A673 (cell line): ENCODE data around the gene KCNQ2. TPM values are rescaled to one million over a fixed set of nuclear protein-coding genes. Genes with fewer than 3 reads are reported as not detected.

Experiments
- BruUV-seq: library from RNA; stranded (reverse); fragments of 400-500 nt; replicated peaks from 2 replicates; lab custom pipeline; 2021; lab: Mats Ljungman, UMichigan
- CTCF ChIA-PET: fragments of 300-600 bp; sonication (Branson Sonifier 250); formaldehyde crosslinking; loops from one replicate; lab custom pipeline; 2022; ENCODE audit warnings: antibody characterized with exemption; lab: Charles Lee
- POLR2A ChIA-PET: fragments of 300-600 bp; sonication (Branson Sonifier 250); formaldehyde crosslinking; loops from one replicate; lab custom pipeline; 2022; ENCODE audit warnings: antibody characterized with exemption; ENCODE audit not compliant: low non-redundant PET; lab: Charles Lee
- DNase-seq: peaks from one replicate; pipeline ENCODE4 v3.0.0-alpha.2; 2015; ENCODE audit warnings: low spot score
- H3K27ac ChIP-seq: fragments of 200-600 bp; sonication (generic); 2 replicates; pipeline ENCODE4 v1.5.1; 2016; ENCODE audit warnings: mixed run types, low read depth, mild to moderate bottlenecking, mixed read lengths, antibody characterized with exemption, low read length; ENCODE audit not compliant: poor library complexity, severe bottlenecking
- H3K27me3 ChIP-seq: fragments of 200-600 bp; sonication (generic); replicated peaks from 2 replicates; pipeline ENCODE4 v1.6.1; 2017; ENCODE audit warnings: mixed run types, low read depth, mild to moderate bottlenecking, mixed read lengths, antibody characterized with exemption, low read length; ENCODE audit not compliant: insufficient read depth, poor library complexity
- H3K36me3 ChIP-seq: fragments of 200-600 bp; sonication (generic); 2 replicates; pipeline ENCODE4 v1.6.1; 2016; ENCODE audit warnings: mixed run types, mild to moderate bottlenecking, mixed read lengths, antibody characterized with exemption, low read length; ENCODE audit not compliant: insufficient read depth, poor library complexity, severe bottlenecking
- H3K4me1 ChIP-seq: fragments of 200-600 bp; sonication (generic); 2 replicates; pipeline ENCODE4 v1.6.1; 2017; ENCODE audit warnings: mixed run types, mild to moderate bottlenecking, mixed read lengths, antibody characterized with exemption, low read length; ENCODE audit not compliant: insufficient read depth, poor library complexity, severe bottlenecking
- H3K4me3 ChIP-seq: fragments of 200-600 bp; sonication (generic); 2 replicates; pipeline ENCODE4 v1.5.1; 2016; ENCODE audit warnings: low read depth, mixed run types, mild to moderate bottlenecking, mixed read lengths, low read length; ENCODE audit not compliant: poor library complexity, severe bottlenecking
- H3K9me3 ChIP-seq: fragments of 200-600 bp; sonication (generic); 2 replicates; pipeline ENCODE4 v1.6.1; 2016; ENCODE audit warnings: mixed run types, low read depth, mild to moderate bottlenecking, mixed read lengths, antibody characterized with exemption, low read length; ENCODE audit not compliant: poor library complexity, severe bottlenecking
- CTCF ChIP-seq: fragments of 300-800, 200-600 bp; sonication (generic); conservative IDR thresholded peaks from 2 replicates; pipeline ENCODE4 v1.5.1; 2017; ENCODE audit warnings: low read depth, mild to moderate bottlenecking, antibody characterized with exemption, low read length, moderate library complexity, mixed read lengths
- EZH2 ChIP-seq: fragments of 200-600 bp; sonication (generic); IDR thresholded peaks from 2 replicates; pipeline ENCODE4 v1.6.1; 2017; ENCODE audit warnings: borderline replicate concordance, low read depth, mild to moderate bottlenecking, mixed read lengths, antibody characterized with exemption, low read length; ENCODE audit not compliant: poor library complexity, severe bottlenecking
- intact Hi-C: fragments of 100-400 bp; cut with micrococcal nuclease; formaldehyde crosslinking; loops from one replicate; pipeline ENCODE4 v1.10.0; 2022; ENCODE audit not compliant: unreplicated experiment
- total RNA-seq: library from RNA; stranded (reverse); gene quantifications from 2 replicates; pipeline ENCODE4 v1.2.3, GENCODE V29; 2021

The KCNQ2 gene
- total RNA-seq, 1 experiment from 2014 or later: 6.6 TPM

GRCh38 chr20:63422653-63423052 lies 49.8 kb downstream of the KCNQ2 start:
- POLR2A ChIA-PET: no interaction called here
- H3K27me3 ChIP-seq: peaks cover 35% of the 10 kb centered on the region
- no TSS peak for BruUV-seq
- no peaks in the 10 kb centered on the region for H3K36me3 ChIP-seq
- intact Hi-C loops: no loop called here
- CTCF ChIA-PET: no interaction called here
- H3K4me3 ChIP-seq: no peak overlapping the region
- H3K27ac ChIP-seq: no peak overlapping the region
- TF ChIP-seq CTCF (no peak), EZH2 (no peak)
- no peak for DNase-seq
- H3K4me1 ChIP-seq: no peaks in the 10 kb centered on the region
- no peaks in the 10 kb centered on the region for H3K9me3 ChIP-seq

GRCh38 chr20:63421913-63422312 lies 50.5 kb downstream of the KCNQ2 start:
- H3K9me3 ChIP-seq: no peaks in the 10 kb centered on the region
- H3K4me1 ChIP-seq: no peaks in the 10 kb centered on the region
- CTCF ChIA-PET: no interaction called here
- DNase-seq: no peak
- no peak overlapping the region for H3K4me3 ChIP-seq
- TF ChIP-seq EZH2: no peak
- POLR2A ChIA-PET: no interaction called here
- intact Hi-C loops: no loop called here
- H3K36me3 ChIP-seq: no peaks in the 10 kb centered on the region
- no peak overlapping the region for H3K27ac ChIP-seq
- BruUV-seq: no TSS peak
- H3K27me3 ChIP-seq: peaks cover 42% of the 10 kb centered on the region

- no peak for TF ChIP-seq CTCF
- no peak for TF ChIP-seq EZH2
- POLR2A ChIA-PET: no interaction called here
- intact Hi-C loops: no loop called here
- DNase-seq: no peak
- H3K9me3 ChIP-seq: no peaks in the 10 kb centered on the region
- BruUV-seq: no TSS peak
- CTCF ChIA-PET: no interaction called here
- H3K36me3 ChIP-seq: no peaks in the 10 kb centered on the region
- H3K27ac ChIP-seq: no peak overlapping the region
- H3K4me3 ChIP-seq: no peak overlapping the region
- H3K4me1 ChIP-seq: no peaks in the 10 kb centered on the region
- H3K27me3 ChIP-seq: peaks cover 49% of the 10 kb centered on the region
These were observed 51.3 kb downstream of the KCNQ2 start for GRCh38 chr20:63421094-63421692.
